A549 (cell line): ENCODE results near the gene KANSL3. TPM values are rescaled to one million over a fixed set of nuclear protein-coding genes. Genes with fewer than 3 reads are reported as not detected.

Experiments used
- ATAC-seq, 2 experiments: fragments of 200-7000 bp in 1 of 2; fragments of >200 bp in 1 of 2; cut with Nextera tagmentation in 1 of 2; cut with Tn5 transposase in 1 of 2; 3 replicates each; pipeline versions ENCODE4 v1.8.0 to v1.9.1; 2018 to 2020; ENCODE audit warnings: mild to moderate bottlenecking in 1 of 2, moderate library complexity in 1 of 2
- CTCF ChIA-PET: fragments of 300-600 bp; sonication (Branson Sonifier 250); formaldehyde crosslinking; extraction: SDS; loops from one replicate; lab custom pipeline; 2021; ENCODE audit warnings: antibody characterized with exemption, inconsistent platforms; lab: Yijun Ruan, JAX
- POLR2A ChIA-PET: fragments of 350-600 bp; formaldehyde crosslinking; extraction: SDS; loops from one replicate; lab custom pipeline; 2021; ENCODE audit warnings: antibody characterized with exemption, inconsistent platforms; lab: Yijun Ruan, JAX
- DNase-seq, 2 experiments: peaks; one replicate each; pipeline versions ENCODE4 v3.0.0 to v3.0.0-alpha.2; 2011 to 2016; ENCODE audit warnings: low read depth in 1 of 2, low spot score in 1 of 2
- FAIRE-seq: peaks from 2 replicates; lab custom pipeline; 2011; peaks lifted over from hg19 to GRCh38; lab: Jason Lieb, UNC
- H3K27ac ChIP-seq, 2 experiments: fragments of >200 bp; sonication (Bioruptor Twin); formaldehyde crosslinking; 3 replicates each; pipeline ENCODE4 v1.5.1; 2016 to 2017
- H3K4me1 ChIP-seq: fragments of >200 bp; sonication (Bioruptor Twin); formaldehyde crosslinking; 3 replicates; pipeline ENCODE4 v1.6.1; 2016
- H3K4me2 ChIP-seq: fragments of >200 bp; sonication (Bioruptor Twin); formaldehyde crosslinking; 3 replicates; pipeline ENCODE4 v1.6.1; 2016
- H3K4me3 ChIP-seq: fragments of >200 bp; sonication (Bioruptor Twin); formaldehyde crosslinking; 3 replicates; pipeline ENCODE4 v1.5.1; 2016
- H3K9me3 ChIP-seq: fragments of >200 bp; sonication (Bioruptor Twin); formaldehyde crosslinking; 3 replicates; pipeline ENCODE4 v1.6.1; 2016
- ATOH8 ChIP-seq: fragments of 250-450 bp; sonication (Bioruptor Pico); IDR thresholded peaks from 2 replicates; pipeline ENCODE4 v1.5.0; 2020; ENCODE audit warnings: low read depth, mild to moderate bottlenecking, moderate library complexity
- BCL3 ChIP-seq: fragments of >200 bp; sonication (Bioruptor Twin); formaldehyde crosslinking; IDR thresholded peaks from 3 replicates; pipeline ENCODE4 v1.6.1; 2016
- CBX2 ChIP-seq: fragments of 200-600 bp; sonication (generic); IDR thresholded peaks from 2 replicates; pipeline ENCODE4 v1.6.1; 2016; ENCODE audit warnings: low read depth, mild to moderate bottlenecking, borderline replicate concordance
- CEBPB ChIP-seq, 2 experiments: fragments of >200 bp in 1 of 2; sonication (Bioruptor Twin) in 1 of 2; formaldehyde crosslinking in 1 of 2; IDR thresholded peaks; 2 replicates each; pipeline ENCODE4 v1.6.1; 2012 to 2016
- EP300 ChIP-seq, 2 experiments: fragments of >200 bp; sonication (Bioruptor Twin); formaldehyde crosslinking; IDR thresholded peaks; 2 replicates in 1 of 2; 3 replicates in 1 of 2; pipeline ENCODE4 v1.6.1; 2016 to 2017
- GATA3 ChIP-seq: IDR thresholded peaks from 2 replicates; pipeline ENCODE4 v1.6.1; 2012; ENCODE audit warnings: borderline replicate concordance
- HES2 ChIP-seq: fragments of >200 bp; sonication (Bioruptor Twin); formaldehyde crosslinking; IDR thresholded peaks from 2 replicates; pipeline ENCODE4 v1.6.1; 2016
- HOXA7 ChIP-seq: fragments of 250-450 bp; sonication (Bioruptor Pico); IDR thresholded peaks from 2 replicates; pipeline ENCODE4 v1.5.0; 2020; ENCODE audit warnings: mild to moderate bottlenecking, moderate library complexity
- JUNB ChIP-seq: fragments of >200 bp; sonication (Bioruptor Twin); formaldehyde crosslinking; IDR thresholded peaks from 2 replicates; pipeline ENCODE4 v1.6.1; 2016
- MAFK ChIP-seq: fragments of 450-650 bp; IDR thresholded peaks from 2 replicates; pipeline ENCODE4 v1.6.1; 2014; ENCODE audit not compliant: partially characterized antibody
- MAZ ChIP-seq: fragments of 150-350 bp; IDR thresholded peaks from 2 replicates; pipeline ENCODE4 v1.6.1; 2014; ENCODE audit warnings: antibody characterized with exemption, low read depth, low read length, borderline replicate concordance
- MYC ChIP-seq: IDR thresholded peaks from 2 replicates; pipeline ENCODE4 v1.6.1; 2012; ENCODE audit warnings: mild to moderate bottlenecking, inconsistent platforms, low read length, improper control_type of control experiment, borderline replicate concordance
- PBX3 ChIP-seq: IDR thresholded peaks from 2 replicates; pipeline ENCODE4 v1.6.1; 2012
- RAD21 ChIP-seq, 2 experiments: fragments of >200 bp in 1 of 2; sonication (Bioruptor Twin) in 1 of 2; formaldehyde crosslinking in 1 of 2; IDR thresholded peaks in 1 of 2; conservative IDR thresholded peaks in 1 of 2; 2 replicates in 1 of 2; 3 replicates in 1 of 2; pipeline ENCODE4 v1.6.1; 2012 to 2018; ENCODE audit warnings: inconsistent platforms in 1 of 2
- RARB ChIP-seq: fragments of 250-450 bp; sonication (Bioruptor Pico); IDR thresholded peaks from 2 replicates; pipeline ENCODE4 v1.8.0; 2021; ENCODE audit warnings: mild to moderate bottlenecking, moderate library complexity
- RFX5 ChIP-seq: fragments of 450-650 bp; IDR thresholded peaks from 2 replicates; pipeline ENCODE4 v1.7.1; 2014; ENCODE audit warnings: antibody characterized with exemption, mild to moderate bottlenecking, moderate library complexity
- RNF2 ChIP-seq: fragments of 200-600 bp; sonication (generic); IDR thresholded peaks from 2 replicates; pipeline ENCODE4 v1.6.1; 2016; ENCODE audit warnings: low read depth, mild to moderate bottlenecking, antibody characterized with exemption, moderate library complexity, borderline replicate concordance
- SMC3 ChIP-seq: fragments of >200 bp; sonication (Bioruptor Twin); formaldehyde crosslinking; IDR thresholded peaks from 3 replicates; pipeline ENCODE4 v1.6.1; 2018; ENCODE audit warnings: inconsistent platforms
- SREBF2 ChIP-seq: fragments of 450-650 bp; IDR thresholded peaks from 2 replicates; pipeline ENCODE4 v1.6.1; 2014; ENCODE audit warnings: mild to moderate bottlenecking, moderate library complexity
- USF2 ChIP-seq: fragments of 450-650 bp; IDR thresholded peaks from 2 replicates; pipeline ENCODE4 v1.6.1; 2014; ENCODE audit warnings: antibody characterized with exemption
- WGBS: methylation state at CpG from one replicate; pipeline ENCODE4 v1.1.6; 2017; ENCODE audit errors: missing lambda C conversion rate; 5-methylcytosine and 5-hydroxymethylcytosine counted together
- polyA plus RNA-seq, 4 experiments: library from polyadenylated mRNA; depleted of rRNA in 3 of 4; stranded (reverse); fragments of >200 nt; fragmentation: RNase III in 1 of 4; extraction: RNeasy Plus Mini Kit Qiagen cat#74134 plus additional on column Dnase treatment in 1 of 4; gene quantifications; 2 replicates in 3 of 4; 3 replicates in 1 of 4; pipeline ENCODE4 v1.2.3, GENCODE V29; 2011 to 2017

KANSL3 gene
- polyA plus RNA-seq, 2 of the 4 experiments (the other 2 are of a cell fraction): 23.0 to 25.2 TPM

- peak; percentile 82; the same call in 1 of the 3 replicates for TF ChIP-seq BCL3
- TF ChIP-seq MAFK: peak; percentile 77
- no peak for TF ChIP-seq RNF2
- no peak for TF ChIP-seq USF2
- TF ChIP-seq JUNB: peak; percentile 99
- peak; percentile 89 to 97 for TF ChIP-seq CEBPB (IDR thresholded peaks at IDR 0.05)
- TF ChIP-seq CBX2: no peak
- peak; percentile 93 for TF ChIP-seq GATA3
- no peak for TF ChIP-seq RFX5
- TF ChIP-seq RAD21 (conservative IDR thresholded peaks at IDR 0.05 in 1 of 2, IDR thresholded peaks at IDR 0.05 in 1 of 2): peak in 1 of 2 experiments; percentile 35; a peak in 2 of 5 replicates
- TF ChIP-seq HOXA7 (CRISPR knock-in tag): no peak
- TF ChIP-seq ATOH8 (CRISPR knock-in tag): no peak
- TF ChIP-seq MYC: peak; percentile 40; the same call in 1 of the 2 replicates
- TF ChIP-seq RARB: peak; percentile 80; the same call in 1 of the 2 replicates
- peak; percentile 40; the same call in 1 of the 3 replicates for TF ChIP-seq SMC3
- peak; percentile 65 for TF ChIP-seq HES2
- TF ChIP-seq MAZ: no peak
- peak; percentile 92; a peak in 4 of 5 replicates for TF ChIP-seq EP300 (IDR thresholded peaks at IDR 0.05)
- TF ChIP-seq PBX3: peak; percentile 87
Observed at GRCh38 chr2:96556441-96557330, 81.4 kb downstream of the KANSL3 start (continued).

GRCh38 chr2:96555146-96555610 is 82.9 kb downstream of the KANSL3 start:
- CTCF ChIA-PET: interaction anchor here (0.7 to 12.0 kb wide), 27 partner anchors 10 to 263 kb away, joined by 3 to 186 read pairs (median 6); partner anchors contain the start of genes CNNM4 and NEURL3

More at GRCh38 chr2:96555146-96555610, 82.9 kb downstream of the KANSL3 start:
- 84% methylated on average over 12 of the region's 14 CpGs for WGBS
- Histone ChIP-seq H3K9me3 (0 out of 3 replicates have a peak, but pooled peaks cover 3% of the 10 kb centered on the region), H3K27ac (peak overlapping the region; percentile 87 to 88), H3K4me1 (peaks cover 50% of the 10 kb centered on the region), H3K4me2 (peak overlapping the region; percentile 75; the same call in 2 of the 3 replicates), H3K4me3 (no peak overlapping the region)
- ATAC-seq (no peak), FAIRE-seq (no peak), DNase-seq (no peak)
- POLR2A ChIA-PET: no interaction called here
- TF ChIP-seq RAD21 (conservative IDR thresholded peaks at IDR 0.05 in 1 of 2, IDR thresholded peaks at IDR 0.05 in 1 of 2) (no peak), SREBF2 (no peak)
